Myocyte (in vitro differentiated cells): ENCODE measurements around the gene SASH1. TPM values are rescaled to one million over a fixed set of nuclear protein-coding genes. Genes with fewer than 3 reads are reported as not detected.

Experiments used
- DNase-seq: peaks from one replicate; pipeline ENCODE4 v3.0.0-alpha.2; 2012; ENCODE audit warnings: low read depth
- total RNA-seq: library from RNA; depleted of rRNA; stranded (reverse); fragments of >200 nt; gene quantifications from 2 replicates; pipeline ENCODE4 v1.2.3, GENCODE V29; 2014

The SASH1 gene
- total RNA-seq, 1 donor from 2014 or later, result 39.4 TPM

DNA sequence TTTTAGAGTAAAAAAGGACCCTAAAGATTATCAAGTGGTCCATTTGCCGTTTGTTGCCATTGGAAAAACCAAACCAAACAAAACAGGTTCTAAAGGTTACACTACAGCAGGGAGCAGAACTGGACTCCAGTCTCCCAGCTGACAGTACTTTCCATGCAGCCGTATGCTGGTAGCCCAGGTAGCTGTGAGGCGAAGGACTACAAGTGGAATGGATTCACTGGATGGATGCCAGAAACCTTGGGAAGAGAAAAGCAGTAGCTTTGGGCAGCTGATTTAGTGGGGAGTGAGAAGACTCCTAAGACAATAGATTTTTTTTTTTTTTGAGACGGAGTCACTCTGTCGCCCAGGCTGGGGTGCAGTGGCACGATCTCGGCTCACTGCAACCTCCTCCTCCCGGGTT lies 88.3 kb downstream of the SASH1 start:
- DNase-seq, result no peak

DNA sequence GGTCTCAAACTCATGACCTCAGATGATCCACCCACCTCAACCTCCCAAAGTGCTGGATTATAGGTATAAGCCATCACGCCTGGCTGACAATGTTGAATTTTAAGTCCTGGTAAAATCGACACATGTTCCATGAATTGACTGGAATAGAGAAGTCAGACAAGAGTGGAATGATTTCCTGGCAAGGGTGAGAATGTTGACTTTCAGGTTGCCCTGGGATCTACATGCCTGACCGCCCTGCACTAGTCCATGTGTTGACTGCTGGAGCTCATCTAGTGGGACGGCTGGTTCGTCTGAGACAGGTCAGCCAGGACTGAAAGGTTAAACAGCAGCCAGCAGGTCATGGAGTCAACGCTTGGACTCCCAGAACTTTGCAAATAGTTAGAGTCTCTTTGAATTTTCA lies 88.8 kb downstream of the SASH1 start:
- DNase-seq, result no peak

DNA sequence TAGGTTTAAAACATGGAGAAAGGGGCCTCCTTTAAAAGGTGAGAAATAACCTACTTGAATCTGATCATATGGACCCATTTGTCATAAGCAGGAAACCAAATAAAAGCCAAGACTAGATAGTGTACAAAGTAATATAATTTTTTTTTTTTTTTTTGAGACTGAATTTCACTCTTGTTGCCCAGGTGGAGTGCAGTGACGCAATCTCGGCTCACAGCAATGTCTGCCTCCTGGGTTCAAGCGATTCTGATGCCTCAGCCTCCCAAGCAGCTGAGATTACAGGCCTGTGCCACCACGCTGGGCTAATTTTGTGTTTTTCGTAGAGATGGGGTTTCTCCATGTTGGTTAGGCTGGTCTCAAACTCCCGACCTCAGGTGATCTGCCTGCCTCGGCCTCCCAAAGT lies 89.2 kb downstream of the SASH1 start:
- no peak for DNase-seq

DNA sequence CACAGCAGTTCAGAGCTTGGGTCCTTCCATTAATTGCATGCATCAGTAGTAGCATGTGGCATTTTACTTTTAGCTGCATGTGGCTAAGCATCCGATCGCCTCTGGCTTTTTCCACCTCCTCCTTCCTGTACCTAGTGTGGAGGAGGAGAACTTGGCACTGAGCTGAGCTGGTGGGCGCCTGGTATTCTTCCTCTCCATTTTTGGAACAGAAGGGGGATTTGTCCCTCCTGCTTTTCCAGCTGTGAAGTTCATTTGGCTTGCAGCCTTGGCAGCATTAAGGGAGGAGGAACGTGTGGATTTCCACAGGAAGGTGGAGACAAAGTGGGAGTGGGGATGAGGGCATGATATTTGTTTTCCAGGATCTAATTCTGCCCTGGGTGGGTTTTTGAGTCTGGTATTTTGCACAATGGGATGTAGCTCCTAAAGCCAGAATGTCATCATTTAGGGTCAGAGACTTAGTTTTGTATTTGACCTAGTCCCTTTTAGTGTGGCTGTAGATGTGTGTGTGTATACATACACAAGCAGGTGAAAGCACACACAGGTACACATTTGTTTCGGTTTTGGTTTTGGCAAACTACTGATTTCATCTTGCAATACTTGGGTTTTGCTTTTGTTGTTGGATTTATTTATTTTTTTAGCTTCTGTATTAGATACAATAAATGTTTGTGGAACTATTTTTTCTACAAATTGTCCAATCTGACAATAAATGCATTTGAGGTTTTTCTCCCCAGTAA lies 90.0 kb downstream of the SASH1 start:
- DNase-seq, result no peak

DNA sequence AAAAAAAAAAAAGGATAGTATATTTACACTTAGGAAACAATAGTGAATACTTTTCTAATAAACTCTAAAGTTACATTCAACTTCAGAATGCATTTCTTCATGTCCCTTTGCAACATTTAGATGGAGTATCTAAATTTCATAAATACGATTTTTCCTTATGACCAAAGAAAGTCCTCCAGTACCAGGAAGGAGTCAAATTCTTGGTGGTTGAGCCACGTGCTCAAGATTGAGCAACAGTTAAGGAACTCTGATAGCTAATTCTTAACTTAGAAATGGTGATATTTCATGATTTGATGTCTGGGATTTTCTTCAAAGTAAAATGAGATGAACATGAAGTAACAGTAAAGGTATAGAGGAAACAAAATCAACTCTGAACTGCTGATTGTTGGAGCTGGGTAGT lies 92.7 kb downstream of the SASH1 start:
- DNase-seq, result no peak

DNA sequence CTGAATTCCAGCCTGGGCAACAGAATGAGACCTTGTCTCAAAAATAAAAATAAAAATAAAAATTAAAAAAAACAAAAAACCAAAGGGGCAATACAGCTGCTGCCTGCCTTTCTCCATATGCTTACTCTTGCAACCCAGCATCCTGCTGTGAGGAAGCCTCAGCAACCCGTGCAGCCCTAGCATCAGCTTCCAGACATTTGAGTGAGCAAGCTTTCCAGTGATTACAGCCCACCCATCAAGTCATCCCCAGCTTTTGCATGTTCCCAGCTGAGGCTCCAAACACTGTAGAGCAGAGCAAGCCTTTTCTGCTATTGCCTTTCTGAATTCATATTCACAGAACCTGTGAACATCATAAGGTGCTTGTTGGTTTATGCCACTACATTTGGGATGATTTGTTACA lies 93.8 kb downstream of the SASH1 start:
- DNase-seq, result no peak

DNA sequence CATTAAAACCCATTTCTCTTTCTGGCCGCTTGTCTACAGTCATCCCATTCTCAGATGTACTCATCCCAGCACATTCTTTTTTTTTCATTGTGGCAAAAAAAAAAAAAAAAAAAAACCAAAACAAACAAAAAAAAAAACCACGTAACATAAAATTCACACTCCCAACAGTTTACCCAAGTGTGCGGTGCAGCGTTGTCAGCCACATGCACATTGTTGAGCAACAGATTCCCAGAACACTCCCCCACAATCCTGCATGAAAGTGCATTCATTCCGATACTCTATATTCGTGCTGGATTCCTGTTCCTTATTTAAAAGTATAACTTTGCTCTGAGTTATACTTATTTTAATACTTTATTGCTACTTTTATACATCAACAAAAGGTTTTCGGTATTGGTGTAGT lies 96.0 kb downstream of the SASH1 start:
- peak; percentile 34 for DNase-seq

DNA sequence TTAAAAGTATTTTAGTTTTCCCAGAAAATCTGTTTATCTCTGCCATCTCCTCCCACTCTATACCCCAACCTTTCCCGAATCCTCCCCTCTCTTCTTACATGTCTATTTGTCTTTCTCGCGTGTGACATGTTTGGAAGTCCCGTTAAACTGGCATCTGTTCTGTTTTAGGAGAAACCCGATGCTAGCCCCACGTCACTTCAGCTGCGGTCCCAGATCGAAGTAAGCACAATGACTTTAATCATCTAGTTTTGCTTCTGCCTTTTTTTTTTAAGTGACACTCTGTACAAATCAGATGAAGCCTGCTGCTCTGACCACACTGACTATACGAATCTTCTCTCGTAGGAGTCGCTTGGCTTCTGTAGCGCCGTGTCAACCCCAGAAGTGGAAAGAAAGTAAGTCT lies 97.4 kb downstream of the SASH1 start:
- DNase-seq, result no peak

DNA sequence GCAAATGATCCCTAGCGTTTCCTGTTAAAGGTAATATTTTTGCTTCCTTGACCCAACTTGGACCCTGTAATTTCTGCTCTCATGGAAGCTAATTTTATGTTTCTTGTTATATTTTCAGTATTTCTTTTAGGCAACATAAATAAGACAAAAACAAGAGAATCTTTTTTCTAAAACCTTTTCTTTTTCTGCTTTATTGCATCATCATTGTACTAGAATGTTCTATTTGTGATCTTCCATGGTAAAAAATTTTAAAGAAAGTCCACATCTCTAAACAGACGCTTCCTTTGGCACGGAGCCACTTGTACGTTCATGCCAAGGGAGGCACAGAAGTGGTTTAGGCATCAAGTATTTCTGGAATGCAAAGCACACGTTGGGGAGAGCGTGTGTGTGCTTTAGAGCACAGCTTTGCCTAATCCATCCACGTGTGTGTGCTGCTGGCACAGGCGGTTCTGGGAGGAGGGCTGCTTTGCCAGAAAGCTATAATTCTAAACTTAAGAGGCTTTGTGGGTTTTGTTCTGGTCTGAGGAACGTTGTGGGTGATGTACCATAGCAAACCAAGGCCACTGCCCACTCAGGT lies 98.3 kb downstream of the SASH1 start:
- peak; percentile 88 for DNase-seq

DNA sequence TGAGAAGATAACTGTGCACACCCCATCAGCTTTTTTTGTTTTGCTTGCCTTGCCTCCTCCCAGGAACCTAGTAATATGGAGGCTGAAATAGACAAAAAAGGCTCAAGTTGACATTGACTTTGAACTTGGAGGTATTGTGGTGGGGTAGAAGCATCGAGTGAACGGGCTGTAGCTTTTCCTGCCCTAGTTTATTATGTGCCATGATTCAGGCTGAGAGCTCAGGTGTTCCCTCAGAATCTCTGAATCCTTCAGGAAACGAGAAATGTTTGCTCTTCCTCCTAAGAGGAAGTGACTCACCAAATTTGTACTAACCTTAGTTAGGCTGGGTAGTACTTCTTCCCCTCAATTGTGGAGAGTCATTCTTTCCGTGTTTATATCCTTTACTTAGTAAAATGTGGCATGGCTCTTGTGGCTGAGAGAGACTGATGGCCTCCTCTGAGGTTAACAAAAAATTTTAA lies 98.8 kb downstream of the SASH1 start:
- DNase-seq, result peak; percentile 48

DNA sequence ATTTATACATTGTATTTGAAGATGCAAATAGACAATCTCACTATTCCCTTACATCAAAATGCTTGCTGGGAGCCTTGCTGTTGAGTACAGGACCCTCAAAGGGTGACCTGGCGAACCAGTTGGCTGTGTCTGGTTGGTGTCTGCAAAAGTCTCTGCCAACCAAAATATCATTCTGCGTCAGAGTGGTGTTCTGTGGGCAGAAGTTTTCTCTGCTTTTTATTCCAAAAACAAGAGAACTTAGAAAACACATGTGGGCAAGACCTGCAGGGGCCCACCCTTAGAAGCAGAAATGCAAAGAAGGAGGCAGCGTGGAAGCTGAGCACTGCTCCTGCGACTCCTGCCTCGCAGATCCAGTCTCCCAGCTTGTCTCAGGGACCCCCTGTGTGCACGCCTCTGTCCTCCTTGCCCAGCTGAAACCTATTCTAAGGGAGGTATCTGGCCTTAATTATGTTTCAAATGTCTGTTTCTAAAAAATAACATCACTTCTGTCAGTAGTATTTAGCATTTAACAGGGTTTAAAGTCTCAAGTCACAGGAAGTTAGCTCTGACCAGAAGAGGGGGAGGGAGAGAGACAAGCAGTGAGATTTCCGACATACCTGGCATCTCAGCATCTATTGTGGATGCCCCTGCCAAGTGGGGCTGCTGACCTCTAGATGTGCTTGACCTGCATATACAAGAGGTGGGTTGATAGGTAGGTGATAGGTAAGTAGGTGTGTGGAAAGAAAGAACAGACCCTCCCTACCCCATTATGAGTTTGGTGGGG lies 101.3 kb downstream of the SASH1 start:
- no peak for DNase-seq

DNA sequence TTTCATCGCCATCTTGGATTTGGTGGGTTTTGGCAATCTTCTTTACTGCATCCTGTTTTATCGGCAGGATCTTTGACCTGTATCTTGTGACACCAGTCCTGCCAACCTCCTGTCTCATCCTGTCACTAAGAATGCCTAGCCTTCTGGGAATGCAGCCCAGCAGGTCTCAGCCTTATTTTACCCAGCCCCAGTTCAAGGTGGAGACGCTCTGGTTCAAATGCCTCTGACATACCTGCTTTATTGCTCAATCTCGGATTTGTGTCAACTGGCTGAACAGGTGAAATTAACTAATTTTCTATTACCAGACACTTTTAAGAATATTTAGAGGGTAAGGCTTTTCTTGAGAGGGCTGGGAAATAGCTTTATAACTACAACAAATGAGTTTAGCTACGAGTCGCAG lies 102.5 kb downstream of the SASH1 start:
- DNase-seq, result no peak

DNA sequence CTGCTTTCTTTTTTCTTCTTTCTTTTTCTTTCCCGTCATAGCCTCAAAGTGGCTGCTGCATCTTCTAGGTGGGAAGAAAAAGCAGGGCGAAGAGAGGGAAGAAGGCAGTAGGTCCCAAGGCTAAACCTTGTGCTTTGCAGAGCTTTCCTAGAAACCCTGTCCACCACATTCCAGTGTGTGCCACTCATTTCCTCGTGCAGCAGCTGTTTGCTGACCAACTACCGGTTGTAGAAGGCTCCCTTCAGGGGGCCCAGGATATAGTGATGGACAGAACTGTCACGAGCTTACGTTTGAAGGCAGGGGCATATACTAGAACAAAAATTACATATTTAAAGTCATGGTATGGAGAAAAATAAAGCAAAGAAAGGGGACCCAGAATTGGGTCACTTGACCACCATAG lies 103.0 kb downstream of the SASH1 start:
- peak; percentile 80 for DNase-seq

DNA sequence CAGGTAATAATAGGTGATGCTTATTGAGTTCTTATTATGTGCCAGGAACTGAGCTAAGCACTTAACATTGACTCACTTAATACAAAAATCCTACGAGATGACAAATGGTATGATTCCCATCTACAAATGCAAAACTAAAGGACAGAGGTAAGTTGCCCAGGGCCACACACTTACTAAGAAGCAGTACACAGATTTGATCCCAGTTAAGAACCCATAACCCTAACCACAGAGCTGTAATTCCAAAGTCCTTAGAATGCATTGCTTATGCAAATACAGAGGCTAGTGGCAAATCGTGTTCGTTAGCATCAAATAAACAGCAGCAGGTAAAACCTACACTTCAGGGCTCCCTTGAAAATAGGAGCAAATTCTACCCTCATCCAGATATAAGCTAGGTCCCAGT lies 104.0 kb downstream of the SASH1 start:
- no peak for DNase-seq

DNA sequence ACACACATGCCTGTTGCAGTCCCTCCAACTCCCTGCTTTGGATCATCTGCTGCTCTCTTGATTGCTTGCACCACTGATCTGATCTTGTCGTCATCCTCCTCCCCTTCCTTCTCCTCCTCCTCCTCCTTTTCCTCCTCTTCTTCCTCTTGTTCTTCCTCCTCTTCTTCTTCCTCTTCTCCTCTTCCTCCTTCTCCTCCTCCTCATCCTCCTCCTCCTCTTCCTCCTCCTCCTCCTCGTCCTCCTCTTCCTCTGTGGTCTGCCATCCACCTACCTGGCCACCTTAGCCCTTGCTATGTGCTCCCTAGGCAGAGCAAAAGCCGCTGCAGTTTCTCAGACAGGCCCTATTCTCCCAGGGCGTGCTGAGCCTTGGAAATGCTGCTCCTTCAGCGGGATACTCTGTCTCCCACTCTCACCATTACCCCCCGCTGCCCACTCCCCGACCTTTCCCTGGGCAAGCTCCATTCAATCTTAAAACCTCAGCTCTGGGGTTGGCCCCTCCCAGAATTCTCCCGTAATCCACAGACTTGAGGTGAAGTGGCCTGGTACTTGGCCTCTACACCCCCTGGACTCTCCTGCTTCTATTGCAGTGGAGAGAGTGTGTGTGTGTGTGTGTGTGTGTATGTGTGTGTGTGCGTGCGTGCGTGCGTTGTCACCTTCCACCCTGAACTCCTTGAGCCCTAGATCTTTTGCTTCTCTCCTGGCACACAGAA lies 105.0 kb downstream of the SASH1 start:
- no peak for DNase-seq

DNA sequence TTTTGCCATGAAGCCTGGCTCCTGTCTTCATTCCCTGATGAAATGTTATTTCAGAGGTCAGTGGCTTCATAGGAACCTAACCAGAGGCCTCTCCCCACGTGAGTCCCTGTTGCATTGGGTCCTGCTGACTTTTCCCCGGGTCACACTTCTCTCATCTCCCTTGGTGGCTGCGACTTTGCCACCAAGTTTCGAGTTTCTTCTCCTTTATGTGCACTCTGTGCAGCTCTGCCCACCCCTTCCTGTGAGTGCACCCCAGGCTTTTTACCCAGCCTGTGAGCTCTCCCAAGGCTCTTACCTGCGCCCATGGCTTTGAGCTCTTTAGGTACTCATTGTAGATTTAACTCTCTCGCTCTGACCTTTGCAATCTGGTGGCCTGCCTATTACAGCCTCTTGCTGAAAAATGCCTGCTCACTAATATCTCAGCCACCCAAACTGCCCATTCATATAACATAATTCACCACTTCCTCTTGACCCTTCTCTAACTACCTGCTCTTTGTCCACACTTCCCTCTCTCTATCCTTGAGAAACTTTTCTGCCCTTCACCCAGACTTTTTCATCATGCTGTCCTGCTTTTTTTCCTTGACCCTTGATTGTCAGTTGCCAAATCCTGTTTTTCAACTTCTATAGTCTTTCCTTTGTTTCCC lies 105.9 kb downstream of the SASH1 start:
- DNase-seq, result no peak

DNA sequence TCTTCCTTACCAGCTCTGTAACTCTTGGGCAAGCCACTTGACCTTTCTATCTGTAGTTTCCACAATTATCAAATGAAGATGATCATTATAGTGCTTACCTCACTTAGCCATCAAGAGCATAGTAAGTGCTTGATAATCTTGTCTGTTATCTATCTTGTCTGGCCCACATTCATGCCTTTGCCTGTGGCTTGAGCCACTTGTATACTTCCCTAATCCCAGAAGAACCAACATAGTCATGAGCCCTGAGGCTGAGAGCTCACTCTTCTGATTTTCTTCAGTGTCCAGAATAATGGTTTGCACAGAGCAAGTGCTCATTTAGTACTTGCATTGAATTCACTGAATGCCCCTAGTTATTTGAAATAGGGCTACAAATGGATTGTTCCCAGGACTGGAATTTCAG lies 108.2 kb downstream of the SASH1 start:
- no peak for DNase-seq

DNA sequence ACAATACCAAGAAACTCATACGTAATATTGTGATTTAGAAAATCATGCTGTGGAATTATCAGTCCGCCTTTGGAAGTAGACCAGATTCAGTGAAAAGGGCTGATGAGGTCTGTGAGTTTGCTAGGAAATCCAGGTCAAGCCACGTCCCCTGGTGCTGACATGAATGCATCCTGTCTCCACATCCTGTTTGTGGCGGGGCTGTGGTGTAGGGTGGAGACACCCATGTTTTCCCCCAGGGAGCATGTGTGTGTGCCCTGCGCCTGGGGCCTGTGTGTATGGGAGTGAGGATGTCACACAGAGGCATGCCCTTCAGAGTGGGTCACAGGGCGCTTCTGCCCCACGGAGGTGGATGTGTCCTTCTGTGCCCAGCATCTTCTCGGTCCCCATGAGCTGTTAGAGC lies 109.1 kb downstream of the SASH1 start:
- DNase-seq, result no peak

DNA sequence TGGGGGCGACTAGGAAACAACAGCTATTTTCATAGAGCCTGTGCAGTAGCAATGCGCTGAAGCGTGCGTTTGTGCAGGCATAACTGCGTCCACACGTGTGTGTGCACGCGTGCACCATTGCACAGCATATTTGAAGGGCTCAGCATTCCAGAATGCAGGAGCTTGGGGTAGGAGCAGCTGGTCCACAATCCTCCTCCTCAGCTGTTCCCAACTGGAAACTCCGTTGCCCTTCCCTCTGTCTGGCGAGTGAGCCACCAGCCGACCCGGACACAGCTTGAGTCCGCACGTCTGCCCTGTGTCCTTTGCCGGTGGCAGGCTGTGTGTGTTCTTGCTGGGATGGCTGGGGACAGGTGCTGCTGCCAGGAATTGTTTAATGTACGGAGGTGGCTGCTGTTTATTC lies 110.2 kb downstream of the SASH1 start:
- peak; percentile 86 for DNase-seq

DNA sequence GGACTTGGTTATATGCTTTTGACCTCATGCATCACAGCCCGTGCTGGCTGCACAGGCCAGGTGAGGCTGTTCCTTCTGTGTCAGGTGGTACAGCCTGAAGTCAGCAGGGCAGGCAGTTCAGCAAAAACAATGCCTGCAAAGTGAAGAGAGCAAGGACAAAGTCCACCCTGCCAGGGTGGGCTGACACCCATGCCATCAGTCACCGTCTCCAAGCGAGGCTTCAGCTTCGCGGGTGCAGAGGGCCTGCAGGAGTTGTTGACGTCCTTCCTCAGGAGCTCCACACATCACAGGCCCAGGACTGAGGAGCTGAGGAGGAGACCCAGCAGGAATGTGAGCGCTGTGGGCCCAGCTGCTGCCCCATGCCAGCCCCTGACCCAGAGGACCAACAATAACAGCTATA lies 111.3 kb downstream of the SASH1 start:
- DNase-seq, result no peak

DNA sequence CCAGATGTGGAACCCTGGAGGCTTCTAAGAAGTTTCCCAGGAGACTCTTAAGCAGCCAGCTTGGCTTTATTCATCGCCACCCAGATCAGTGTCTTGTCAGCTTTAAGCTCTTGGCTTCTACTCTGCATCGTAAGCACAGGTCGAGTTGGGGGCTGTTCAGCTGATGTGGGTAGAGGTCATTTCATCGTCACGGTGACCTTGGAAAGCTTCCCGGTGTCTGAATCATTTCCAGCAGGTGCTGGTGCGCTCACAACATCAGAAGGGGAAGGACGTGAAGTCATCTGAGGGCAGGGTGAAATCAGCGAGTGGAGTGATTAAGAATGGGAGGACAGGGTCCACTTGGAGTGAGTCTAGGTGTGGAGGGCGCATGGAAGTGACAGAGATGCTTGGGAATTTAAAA lies 112.6 kb downstream of the SASH1 start:
- DNase-seq, result peak; percentile 57
